ENCODE results near the gene NRAP.

Gene NRAP

GRCh38 chr10:113663908-113664307 is at the start of gene NRAP:
Gene NRAP (minus strand): TSS chr10:113664041. CDS start chr10:113663882, 159 bp downstream.
- DNase-seq, result no peak

GRCh38 chr10:113713640-113713982 is 49.8 kb upstream of the NRAP start:
- DNase-seq, result no peak

GRCh38 chr10:113712755-113713639 is 49.2 kb upstream of the NRAP start:
- DNase-seq, result no peak

GRCh38 chr10:113712024-113712423 is 48.2 kb upstream of the NRAP start:
- DNase-seq, result no peak

- no peak for DNase-seq
Measured at GRCh38 chr10:113711142-113711541, 47.3 kb upstream of the NRAP start.

- no peak for DNase-seq
Measured at GRCh38 chr10:113709221-113709838, 45.5 kb upstream of the NRAP start.

- no peak for DNase-seq
Measured at GRCh38 chr10:113708640-113709039, 44.8 kb upstream of the NRAP start.

- no peak for DNase-seq
Measured at GRCh38 chr10:113706623-113707022, 42.8 kb upstream of the NRAP start.

- no peak for DNase-seq
Measured at GRCh38 chr10:113705344-113705652, 41.5 kb upstream of the NRAP start.

GRCh38 chr10:113704637-113705343 is 40.9 kb upstream of the NRAP start:
- no peak for DNase-seq

GRCh38 chr10:113697595-113697994 is 33.8 kb upstream of the NRAP start:
- DNase-seq, result no peak

- no peak for DNase-seq
Measured at GRCh38 chr10:113695691-113696090, 31.9 kb upstream of the NRAP start.

GRCh38 chr10:113693348-113693747 is 29.5 kb upstream of the NRAP start:
- DNase-seq, result no peak

GRCh38 chr10:113692271-113692670 is 28.4 kb upstream of the NRAP start:
- DNase-seq, result no peak

- DNase-seq, result no peak
Measured at GRCh38 chr10:113691381-113691780, 27.5 kb upstream of the NRAP start.

GRCh38 chr10:113690749-113691148 is 26.9 kb upstream of the NRAP start:
- DNase-seq, result no peak

- DNase-seq, result no peak
Measured at GRCh38 chr10:113689574-113689973, 25.7 kb upstream of the NRAP start.

GRCh38 chr10:113689057-113689456 is 25.2 kb upstream of the NRAP start:
- no peak for DNase-seq

GRCh38 chr10:113687037-113687436 is 23.2 kb upstream of the NRAP start:
- DNase-seq, result no peak

GRCh38 chr10:113686028-113686427 is 22.2 kb upstream of the NRAP start:
- DNase-seq, result no peak

GRCh38 chr10:113683300-113683699 is 19.5 kb upstream of the NRAP start:
- DNase-seq, result no peak

GRCh38 chr10:113681533-113682470 is 18.0 kb upstream of the NRAP start:
- no peak for DNase-seq
